Measurements from ENCODE around the gene MCF2L2.

DNA sequence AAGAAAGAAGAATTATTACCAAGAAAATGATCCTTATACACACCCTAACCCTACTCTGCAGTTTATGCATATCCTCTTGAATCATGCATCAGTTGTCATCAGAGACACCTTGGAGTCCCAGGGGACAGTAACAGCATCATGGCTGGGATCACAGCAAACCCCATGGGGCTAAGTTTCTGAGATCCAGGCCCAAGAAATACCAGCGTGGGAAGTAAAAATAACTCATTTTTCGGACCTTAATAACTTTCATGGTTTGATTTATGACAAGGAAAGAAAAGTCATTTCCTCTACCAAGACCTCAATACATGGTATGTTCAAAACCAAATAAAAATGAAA is 214.2 kb downstream of the MCF2L2 start:
- TF ChIP-seq CTCF (IDR thresholded peaks at IDR 0.05): no peak
- no peak for TF ChIP-seq POLR2A (IDR thresholded peaks at IDR 0.05)
